GM18861 (cell line): Measurements from ENCODE around the gene ZRSR2.
"Not testable (repeated sequence)": the region's sequence is repeated elsewhere in the genome, so short reads cannot be mapped to it uniquely, and the experiment has no call there.

Source experiments
- ATAC-seq: cut with Tn5 transposase; IDR thresholded peaks from one replicate; pipeline ENCODE4 v1.9.1; 2021; ENCODE audit not compliant: unreplicated experiment

ZRSR2 gene

GRCh38 chrX:15797707-15798106 is 7.4 kb downstream of the ZRSR2 start:
- ATAC-seq = no peak

GRCh38 chrX:15804563-15804962 is 14.3 kb downstream of the ZRSR2 start:
- ATAC-seq = no peak

- ATAC-seq = no peak
Measured at GRCh38 chrX:15808254-15808653, 18.0 kb downstream of the ZRSR2 start.

GRCh38 chrX:15812192-15812938 is 22.1 kb downstream of the ZRSR2 start:
- ATAC-seq = no peak

GRCh38 chrX:15813416-15813815 is 23.1 kb downstream of the ZRSR2 start:
- no peak for ATAC-seq

GRCh38 chrX:15814771-15815365 is 24.6 kb downstream of the ZRSR2 start:
- ATAC-seq = no peak

- ATAC-seq = peak; percentile 87
Measured at GRCh38 chrX:15815779-15816437, 25.6 kb downstream of the ZRSR2 start.

- no peak for ATAC-seq
Measured at GRCh38 chrX:15816438-15816809, 26.1 kb downstream of the ZRSR2 start.

GRCh38 chrX:15816886-15817285 is 26.6 kb downstream of the ZRSR2 start:
- no peak for ATAC-seq

GRCh38 chrX:15820106-15821073 is 30.1 kb downstream of the ZRSR2 start:
- ATAC-seq = no peak

- no peak for ATAC-seq
Measured at GRCh38 chrX:15822922-15823321, 32.6 kb downstream of the ZRSR2 start.

- no peak for ATAC-seq
Measured at GRCh38 chrX:15825936-15826335, 35.7 kb downstream of the ZRSR2 start.

- no peak for ATAC-seq
Measured at GRCh38 chrX:15829217-15829616, 38.9 kb downstream of the ZRSR2 start.

GRCh38 chrX:15831347-15831746 is 41.1 kb downstream of the ZRSR2 start:
- not testable (repeated sequence) for ATAC-seq

GRCh38 chrX:15834053-15834452 is 43.8 kb downstream of the ZRSR2 start:
- ATAC-seq = no peak

- no peak for ATAC-seq
Measured at GRCh38 chrX:15834827-15835595, 44.7 kb downstream of the ZRSR2 start.

- no peak for ATAC-seq
Measured at GRCh38 chrX:15838017-15838416, 47.7 kb downstream of the ZRSR2 start.

GRCh38 chrX:15841853-15842516 is 51.7 kb downstream of the ZRSR2 start:
- ATAC-seq = no peak

GRCh38 chrX:15843960-15844359 is 53.7 kb downstream of the ZRSR2 start:
- ATAC-seq = no peak

- ATAC-seq = no peak
Measured at GRCh38 chrX:15848576-15848975, 58.3 kb downstream of the ZRSR2 start.
